Measurements from ENCODE around the gene RIMBP2. TPM values are rescaled to one million over a fixed set of nuclear protein-coding genes. Genes with fewer than 3 reads are reported as not detected.

The RIMBP2 gene
- total RNA-seq, 1 donor from 2014 or later: 0.99 TPM

DNA sequence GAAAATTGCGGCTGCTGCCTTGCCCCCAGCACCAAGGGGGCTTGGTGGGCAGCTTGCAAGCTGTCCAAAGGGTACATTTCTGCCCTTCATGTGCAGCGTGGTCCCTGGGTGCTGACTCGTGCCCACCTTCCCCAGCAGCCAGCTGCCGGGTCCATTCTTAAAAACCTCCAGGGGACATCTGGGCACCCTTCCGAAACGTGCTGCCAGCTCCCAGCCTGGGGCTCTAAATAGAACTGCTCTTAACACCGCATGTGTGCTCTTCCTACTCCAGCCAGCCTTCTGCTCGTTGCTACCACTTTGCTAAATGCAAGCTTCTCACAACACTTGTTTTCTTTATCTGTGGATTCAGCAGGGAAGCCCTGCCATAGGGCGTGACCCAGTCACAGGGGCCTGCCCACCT is 66.0 kb downstream of the RIMBP2 start:
- Mint-ChIP-seq H3K9me3 (no peaks in the 10 kb centered on the region), H3K4me1 (peaks cover 6% of the 10 kb centered on the region), H3K27ac (peak overlapping the region; percentile 69), H3K27me3 (ENCODE audit: insufficient read depth, low read depth) (peaks cover 4% of the 10 kb centered on the region), H3K36me3 (peaks cover under 1% of the 10 kb centered on the region), H3K4me3 (no peak overlapping the region)
- Histone ChIP-seq H3K36me3 (no peaks in the 10 kb centered on the region), H3K9ac (no peak overlapping the region), H3K27ac (no peak overlapping the region), H3K4me3 (no peak overlapping the region), H2AFZ (replicated peaks) (peak overlapping the region; percentile 63), H3K4me2 (no peak overlapping the region), H3K27me3 (no peaks in the 10 kb centered on the region), H3F3A (ENCODE audit: low read depth) (no peaks in the 10 kb centered on the region), H4K20me1 (ENCODE audit: low read depth) (no peaks in the 10 kb centered on the region), H3K4me1 (peaks cover 12% of the 10 kb centered on the region), H3K9me3 (ENCODE audit: low read depth) (no peaks in the 10 kb centered on the region), H3K79me2 (ENCODE audit: low read depth) (no peaks in the 10 kb centered on the region)
- no peak for DNase-seq (ENCODE audit: low spot score)
- no peak for TF ChIP-seq CTCF (IDR thresholded peaks at IDR 0.05)
- TF ChIP-seq EZH2 (IDR thresholded peaks at IDR 0.05): no peak
- no peak for TF ChIP-seq EZH2phosphoT487 (IDR thresholded peaks at IDR 0.05)

- Histone ChIP-seq H3K79me2 (ENCODE audit: low read depth) (no peaks in the 10 kb centered on the region), H3K27me3 (no peaks in the 10 kb centered on the region), H3K4me1 (peaks cover 12% of the 10 kb centered on the region), H4K20me1 (ENCODE audit: low read depth) (no peaks in the 10 kb centered on the region), H3K4me3 (no peak overlapping the region), H3F3A (ENCODE audit: low read depth) (no peaks in the 10 kb centered on the region), H3K9ac (no peak overlapping the region), H3K27ac (no peak overlapping the region), H3K4me2 (no peak overlapping the region), H3K36me3 (no peaks in the 10 kb centered on the region), H2AFZ (replicated peaks) (no peak overlapping the region), H3K9me3 (ENCODE audit: low read depth) (no peaks in the 10 kb centered on the region)
- Mint-ChIP-seq H3K4me3 (no peak overlapping the region), H3K9me3 (no peaks in the 10 kb centered on the region), H3K27ac (no peak overlapping the region), H3K27me3 (ENCODE audit: insufficient read depth, low read depth) (peaks cover 4% of the 10 kb centered on the region), H3K4me1 (peaks cover 6% of the 10 kb centered on the region), H3K36me3 (no peaks in the 10 kb centered on the region)
- no peak for TF ChIP-seq EZH2phosphoT487 (IDR thresholded peaks at IDR 0.05)
- DNase-seq (ENCODE audit: low spot score): no peak
Measured at GRCh38 chr12:130649101-130650045, 66.7 kb downstream of the RIMBP2 start.

GRCh38 chr12:130647814-130648213 is 68.3 kb downstream of the RIMBP2 start:
- Histone ChIP-seq H3K79me2 (ENCODE audit: low read depth) (no peaks in the 10 kb centered on the region), H3K36me3 (no peaks in the 10 kb centered on the region), H3K9ac (no peak overlapping the region), H4K20me1 (ENCODE audit: low read depth) (no peaks in the 10 kb centered on the region), H3K27ac (no peak overlapping the region), H2AFZ (replicated peaks) (no peak overlapping the region), H3K4me1 (peaks cover 12% of the 10 kb centered on the region), H3K27me3 (no peaks in the 10 kb centered on the region), H3K4me3 (no peak overlapping the region), H3K4me2 (no peak overlapping the region), H3F3A (ENCODE audit: low read depth) (no peaks in the 10 kb centered on the region), H3K9me3 (ENCODE audit: low read depth) (no peaks in the 10 kb centered on the region)
- TF ChIP-seq CTCF (IDR thresholded peaks at IDR 0.05): no peak
- no peak for TF ChIP-seq EZH2 (IDR thresholded peaks at IDR 0.05)
- TF ChIP-seq EZH2phosphoT487 (IDR thresholded peaks at IDR 0.05): no peak
- no peak overlapping the region for H3K27ac Mint-ChIP-seq
- H3K4me1 Mint-ChIP-seq: peaks cover 6% of the 10 kb centered on the region
- no peak for DNase-seq (ENCODE audit: low spot score)
- no peak overlapping the region for H3K4me3 Mint-ChIP-seq
- no peaks in the 10 kb centered on the region for H3K9me3 Mint-ChIP-seq
- H3K27me3 Mint-ChIP-seq (ENCODE audit: insufficient read depth, low read depth): peaks cover 4% of the 10 kb centered on the region
- no peaks in the 10 kb centered on the region for H3K36me3 Mint-ChIP-seq
